ENCODE results near the gene MIER1. TPM values are rescaled to one million over a fixed set of nuclear protein-coding genes. Genes with fewer than 3 reads are reported as not detected.
A peak's percentile ranks its signal among the peaks of the same experiment; 100 is the strongest.

MIER1 gene
- total and polyA plus RNA-seq, 9 of the 15 experiments (the other 6 are each of a cell fraction or from before 2014, with no cell fraction given), result 13.9 to 34.8 (median 21.5) TPM

GRCh38 chr1:66929999-66930822, 5.4 kb downstream of the MIER1 start (continued):
- TF ChIP-seq, protein P1, sequence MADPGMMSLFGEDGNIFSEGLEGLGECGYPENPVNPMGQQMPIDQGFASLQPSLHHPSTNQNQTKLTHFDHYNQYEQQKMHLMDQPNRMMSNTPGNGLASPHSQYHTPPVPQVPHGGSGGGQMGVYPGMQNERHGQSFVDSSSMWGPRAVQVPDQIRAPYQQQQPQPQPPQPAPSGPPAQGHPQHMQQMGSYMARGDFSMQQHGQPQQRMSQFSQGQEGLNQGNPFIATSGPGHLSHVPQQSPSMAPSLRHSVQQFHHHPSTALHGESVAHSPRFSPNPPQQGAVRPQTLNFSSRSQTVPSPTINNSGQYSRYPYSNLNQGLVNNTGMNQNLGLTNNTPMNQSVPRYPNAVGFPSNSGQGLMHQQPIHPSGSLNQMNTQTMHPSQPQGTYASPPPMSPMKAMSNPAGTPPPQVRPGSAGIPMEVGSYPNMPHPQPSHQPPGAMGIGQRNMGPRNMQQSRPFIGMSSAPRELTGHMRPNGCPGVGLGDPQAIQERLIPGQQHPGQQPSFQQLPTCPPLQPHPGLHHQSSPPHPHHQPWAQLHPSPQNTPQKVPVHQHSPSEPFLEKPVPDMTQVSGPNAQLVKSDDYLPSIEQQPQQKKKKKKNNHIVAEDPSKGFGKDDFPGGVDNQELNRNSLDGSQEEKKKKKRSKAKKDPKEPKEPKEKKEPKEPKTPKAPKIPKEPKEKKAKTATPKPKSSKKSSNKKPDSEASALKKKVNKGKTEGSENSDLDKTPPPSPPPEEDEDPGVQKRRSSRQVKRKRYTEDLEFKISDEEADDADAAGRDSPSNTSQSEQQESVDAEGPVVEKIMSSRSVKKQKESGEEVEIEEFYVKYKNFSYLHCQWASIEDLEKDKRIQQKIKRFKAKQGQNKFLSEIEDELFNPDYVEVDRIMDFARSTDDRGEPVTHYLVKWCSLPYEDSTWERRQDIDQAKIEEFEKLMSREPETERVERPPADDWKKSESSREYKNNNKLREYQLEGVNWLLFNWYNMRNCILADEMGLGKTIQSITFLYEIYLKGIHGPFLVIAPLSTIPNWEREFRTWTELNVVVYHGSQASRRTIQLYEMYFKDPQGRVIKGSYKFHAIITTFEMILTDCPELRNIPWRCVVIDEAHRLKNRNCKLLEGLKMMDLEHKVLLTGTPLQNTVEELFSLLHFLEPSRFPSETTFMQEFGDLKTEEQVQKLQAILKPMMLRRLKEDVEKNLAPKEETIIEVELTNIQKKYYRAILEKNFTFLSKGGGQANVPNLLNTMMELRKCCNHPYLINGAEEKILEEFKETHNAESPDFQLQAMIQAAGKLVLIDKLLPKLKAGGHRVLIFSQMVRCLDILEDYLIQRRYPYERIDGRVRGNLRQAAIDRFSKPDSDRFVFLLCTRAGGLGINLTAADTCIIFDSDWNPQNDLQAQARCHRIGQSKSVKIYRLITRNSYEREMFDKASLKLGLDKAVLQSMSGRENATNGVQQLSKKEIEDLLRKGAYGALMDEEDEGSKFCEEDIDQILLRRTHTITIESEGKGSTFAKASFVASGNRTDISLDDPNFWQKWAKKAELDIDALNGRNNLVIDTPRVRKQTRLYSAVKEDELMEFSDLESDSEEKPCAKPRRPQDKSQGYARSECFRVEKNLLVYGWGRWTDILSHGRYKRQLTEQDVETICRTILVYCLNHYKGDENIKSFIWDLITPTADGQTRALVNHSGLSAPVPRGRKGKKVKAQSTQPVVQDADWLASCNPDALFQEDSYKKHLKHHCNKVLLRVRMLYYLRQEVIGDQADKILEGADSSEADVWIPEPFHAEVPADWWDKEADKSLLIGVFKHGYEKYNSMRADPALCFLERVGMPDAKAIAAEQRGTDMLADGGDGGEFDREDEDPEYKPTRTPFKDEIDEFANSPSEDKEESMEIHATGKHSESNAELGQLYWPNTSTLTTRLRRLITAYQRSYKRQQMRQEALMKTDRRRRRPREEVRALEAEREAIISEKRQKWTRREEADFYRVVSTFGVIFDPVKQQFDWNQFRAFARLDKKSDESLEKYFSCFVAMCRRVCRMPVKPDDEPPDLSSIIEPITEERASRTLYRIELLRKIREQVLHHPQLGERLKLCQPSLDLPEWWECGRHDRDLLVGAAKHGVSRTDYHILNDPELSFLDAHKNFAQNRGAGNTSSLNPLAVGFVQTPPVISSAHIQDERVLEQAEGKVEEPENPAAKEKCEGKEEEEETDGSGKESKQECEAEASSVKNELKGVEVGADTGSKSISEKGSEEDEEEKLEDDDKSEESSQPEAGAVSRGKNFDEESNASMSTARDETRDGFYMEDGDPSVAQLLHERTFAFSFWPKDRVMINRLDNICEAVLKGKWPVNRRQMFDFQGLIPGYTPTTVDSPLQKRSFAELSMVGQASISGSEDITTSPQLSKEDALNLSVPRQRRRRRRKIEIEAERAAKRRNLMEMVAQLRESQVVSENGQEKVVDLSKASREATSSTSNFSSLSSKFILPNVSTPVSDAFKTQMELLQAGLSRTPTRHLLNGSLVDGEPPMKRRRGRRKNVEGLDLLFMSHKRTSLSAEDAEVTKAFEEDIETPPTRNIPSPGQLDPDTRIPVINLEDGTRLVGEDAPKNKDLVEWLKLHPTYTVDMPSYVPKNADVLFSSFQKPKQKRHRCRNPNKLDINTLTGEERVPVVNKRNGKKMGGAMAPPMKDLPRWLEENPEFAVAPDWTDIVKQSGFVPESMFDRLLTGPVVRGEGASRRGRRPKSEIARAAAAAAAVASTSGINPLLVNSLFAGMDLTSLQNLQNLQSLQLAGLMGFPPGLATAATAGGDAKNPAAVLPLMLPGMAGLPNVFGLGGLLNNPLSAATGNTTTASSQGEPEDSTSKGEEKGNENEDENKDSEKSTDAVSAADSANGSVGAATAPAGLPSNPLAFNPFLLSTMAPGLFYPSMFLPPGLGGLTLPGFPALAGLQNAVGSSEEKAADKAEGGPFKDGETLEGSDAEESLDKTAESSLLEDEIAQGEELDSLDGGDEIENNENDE (IDR thresholded peaks at IDR 0.05; ENCODE audit: low read depth, low read length), result no peak
- TF ChIP-seq THRAP3 (IDR thresholded peaks at IDR 0.05; ENCODE audit: borderline replicate concordance) (no peak), TAF9B (IDR thresholded peaks at IDR 0.05; ENCODE audit: partially characterized antibody) (peak; percentile 46), MTA2 (IDR thresholded peaks at IDR 0.05; ENCODE audit: low read depth) (no peak), ZNF224 (CRISPR knock-in tag; IDR thresholded peaks at IDR 0.05) (no peak), EZH2 (IDR thresholded peaks at IDR 0.05; ENCODE audit: borderline replicate concordance, low read depth, low read length) (no peak), YBX1 (IDR thresholded peaks at IDR 0.05) (no peak), ZNF143 (CRISPR knock-in tag; IDR thresholded peaks at IDR 0.05) (no peak), PYGO2 (tag; IDR thresholded peaks at IDR 0.05) (no peak), NFATC3 (IDR thresholded peaks at IDR 0.05) (no peak), E2F5 (CRISPR knock-in tag; IDR thresholded peaks at IDR 0.05) (no peak), SOX6 (IDR thresholded peaks at IDR 0.05) (0 out of 2 replicates have a peak, but pooled peaks have one; percentile 21), FOXK1 (CRISPR knock-in tag; IDR thresholded peaks at IDR 0.05; ENCODE audit: borderline replicate concordance) (no peak), STAG1 (CRISPR knock-in tag; IDR thresholded peaks at IDR 0.05; ENCODE audit: borderline replicate concordance) (no peak), BRD4 (IDR thresholded peaks at IDR 0.05) (no peak), ZNF778 (CRISPR knock-in tag; IDR thresholded peaks at IDR 0.05) (no peak), PML (IDR thresholded peaks at IDR 0.05; ENCODE audit: low read length) (peak; percentile 33; the same call in 1 of the 2 replicates), MEF2D (tag; conservative IDR thresholded peaks at IDR 0.05; ENCODE audit: low read depth) (no peak)

All from K562 (cell line).